Measurements from ENCODE around the gene ZC3H12A.

DNA sequence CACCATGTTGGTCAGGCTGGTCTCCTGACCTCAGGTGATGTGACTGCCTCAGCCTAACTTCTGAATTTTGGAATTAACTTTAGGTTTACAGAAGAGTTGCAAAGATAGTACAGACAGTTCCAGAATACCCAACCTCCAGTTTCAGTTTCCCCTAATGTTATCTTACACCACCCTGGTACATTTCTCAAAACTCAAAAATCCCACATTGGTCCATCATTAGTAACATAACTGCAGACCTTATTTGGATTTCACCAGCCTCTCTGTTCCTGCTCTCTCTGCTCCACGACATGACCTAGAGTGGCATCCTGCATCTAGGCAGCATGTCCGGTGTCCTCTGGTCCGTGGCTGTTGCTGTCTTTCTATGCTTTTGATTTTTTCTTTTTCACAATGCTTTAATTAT, 5.0 kb upstream of the ZC3H12A start:
- no peak for TF ChIP-seq EP300 (IDR thresholded peaks at IDR 0.05; ENCODE audit: borderline replicate concordance)
- TF ChIP-seq CREB1 (IDR thresholded peaks at IDR 0.05; ENCODE audit: low read depth) = no peak
- no peak for TF ChIP-seq CEBPB (IDR thresholded peaks at IDR 0.05)
- TF ChIP-seq REST (IDR thresholded peaks at IDR 0.05; ENCODE audit: low read depth) = no peak

All from Ishikawa (cell line).